Measurements from ENCODE around the gene PLD1.

DNA sequence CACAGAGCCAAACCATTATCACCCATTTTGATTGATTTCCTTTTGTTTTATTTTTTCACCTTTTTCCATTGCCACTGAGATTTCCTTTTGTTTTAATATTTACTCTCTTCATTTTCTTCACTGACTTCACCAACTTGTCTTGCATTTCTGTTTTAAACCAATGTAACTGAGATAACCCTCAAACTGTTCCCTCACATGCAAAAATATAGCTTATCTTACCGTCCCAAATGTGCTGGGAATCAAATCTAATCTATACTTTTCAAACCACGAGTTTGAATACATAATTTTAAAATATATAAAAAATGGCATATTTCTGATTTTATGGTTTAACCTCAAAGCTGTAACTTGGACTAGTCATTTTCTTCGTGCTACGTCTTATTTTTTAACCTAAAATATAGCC, 143.8 kb downstream of the PLD1 start:
- TF ChIP-seq, protein P1, sequence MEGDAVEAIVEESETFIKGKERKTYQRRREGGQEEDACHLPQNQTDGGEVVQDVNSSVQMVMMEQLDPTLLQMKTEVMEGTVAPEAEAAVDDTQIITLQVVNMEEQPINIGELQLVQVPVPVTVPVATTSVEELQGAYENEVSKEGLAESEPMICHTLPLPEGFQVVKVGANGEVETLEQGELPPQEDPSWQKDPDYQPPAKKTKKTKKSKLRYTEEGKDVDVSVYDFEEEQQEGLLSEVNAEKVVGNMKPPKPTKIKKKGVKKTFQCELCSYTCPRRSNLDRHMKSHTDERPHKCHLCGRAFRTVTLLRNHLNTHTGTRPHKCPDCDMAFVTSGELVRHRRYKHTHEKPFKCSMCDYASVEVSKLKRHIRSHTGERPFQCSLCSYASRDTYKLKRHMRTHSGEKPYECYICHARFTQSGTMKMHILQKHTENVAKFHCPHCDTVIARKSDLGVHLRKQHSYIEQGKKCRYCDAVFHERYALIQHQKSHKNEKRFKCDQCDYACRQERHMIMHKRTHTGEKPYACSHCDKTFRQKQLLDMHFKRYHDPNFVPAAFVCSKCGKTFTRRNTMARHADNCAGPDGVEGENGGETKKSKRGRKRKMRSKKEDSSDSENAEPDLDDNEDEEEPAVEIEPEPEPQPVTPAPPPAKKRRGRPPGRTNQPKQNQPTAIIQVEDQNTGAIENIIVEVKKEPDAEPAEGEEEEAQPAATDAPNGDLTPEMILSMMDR (IDR thresholded peaks at IDR 0.05; ENCODE audit: low read depth, low read length): no peak
- TF ChIP-seq MYC (IDR thresholded peaks at IDR 0.05; ENCODE audit: low read depth, low read length) (no peak), POLR2A (IDR thresholded peaks at IDR 0.05; ENCODE audit: extremely low read depth, insufficient read length) (no peak)

Measured in NB4 (cell line).